MM.1S (cell line): ENCODE data around the gene ATF7.

Experiments
- DNase-seq: peaks from one replicate; pipeline ENCODE4 v3.0.0-alpha.2; 2015
- H2AFZ ChIP-seq: fragments of 300-600 bp; sonication (generic); 2 replicates; pipeline ENCODE4 v1.6.0; 2016; ENCODE audit warnings: antibody characterized with exemption, low read length
- H3F3A ChIP-seq: fragments of 300-600 bp; sonication (generic); 2 replicates; pipeline ENCODE4 v1.6.1; 2016; ENCODE audit warnings: mild to moderate bottlenecking, antibody characterized with exemption, low read length, moderate library complexity, mixed read lengths; ENCODE audit not compliant: insufficient read depth
- H3K27ac ChIP-seq: fragments of 300-600 bp; sonication (generic); 2 replicates; pipeline ENCODE4 v1.5.1; 2016; ENCODE audit warnings: mild to moderate bottlenecking, low read length
- H3K27me3 ChIP-seq: fragments of 300-600 bp; sonication (generic); replicated peaks from 2 replicates; pipeline ENCODE4 v1.6.0; 2016; ENCODE audit warnings: low read length; ENCODE audit not compliant: insufficient read depth
- H3K36me3 ChIP-seq: fragments of 300-600 bp; sonication (generic); replicated peaks from 2 replicates; pipeline ENCODE4 v1.6.1; 2016; ENCODE audit warnings: mild to moderate bottlenecking, low read length, mixed read lengths; ENCODE audit not compliant: insufficient read depth
- H3K4me1 ChIP-seq: fragments of 300-600 bp; sonication (generic); 2 replicates; pipeline ENCODE4 v1.6.1; 2016; ENCODE audit warnings: low read length, mixed read lengths
- H3K4me2 ChIP-seq: fragments of 300-600 bp; sonication (generic); 2 replicates; pipeline ENCODE4 v1.6.0; 2016; ENCODE audit warnings: low read depth, low read length
- H3K4me3 ChIP-seq: fragments of 300-600 bp; sonication (generic); 2 replicates; pipeline ENCODE4 v1.5.1; 2016; ENCODE audit warnings: low read length, mixed read lengths
- H3K79me2 ChIP-seq: fragments of 300-600 bp; sonication (generic); 2 replicates; pipeline ENCODE4 v1.6.1; 2016; ENCODE audit warnings: mixed run types, low read length, mixed read lengths
- H3K9ac ChIP-seq: fragments of 300-600 bp; sonication (generic); 2 replicates; pipeline ENCODE4 v1.6.1; 2016; ENCODE audit warnings: low read length, mixed read lengths
- H3K9me2 ChIP-seq: fragments of 300-600 bp; sonication (generic); replicated peaks from 2 replicates; pipeline ENCODE4 v1.6.1; 2016; ENCODE audit warnings: mild to moderate bottlenecking, low read length, mixed read lengths; ENCODE audit not compliant: insufficient read depth
- H3K9me3 ChIP-seq: fragments of 300-600 bp; sonication (generic); replicated peaks from 2 replicates; pipeline ENCODE4 v1.6.1; 2016; ENCODE audit warnings: mild to moderate bottlenecking, low read length, mixed read lengths; ENCODE audit not compliant: insufficient read depth
- H4K20me1 ChIP-seq: fragments of 300-600 bp; sonication (generic); 2 replicates; pipeline ENCODE4 v1.6.1; 2016; ENCODE audit warnings: mild to moderate bottlenecking, low read length, moderate library complexity, mixed read lengths; ENCODE audit not compliant: insufficient read depth
- CTCF ChIP-seq: fragments of 300-600 bp; sonication (generic); IDR thresholded peaks from 2 replicates; pipeline ENCODE4 v1.5.1; 2016; ENCODE audit warnings: antibody characterized with exemption, low read length, mixed read lengths
- EZH2 ChIP-seq: fragments of 300-600 bp; sonication (generic); optimal IDR thresholded peaks from 2 replicates; pipeline ENCODE3; 2017; ENCODE audit warnings: low read depth, mild to moderate bottlenecking, antibody characterized with exemption, low read length, mixed read lengths
- EZH2phosphoT487 ChIP-seq: fragments of 300-600 bp; sonication (generic); IDR thresholded peaks from 2 replicates; pipeline ENCODE4 v1.6.1; 2018; ENCODE audit warnings: antibody characterized with exemption, low read length

ATF7 gene

DNA sequence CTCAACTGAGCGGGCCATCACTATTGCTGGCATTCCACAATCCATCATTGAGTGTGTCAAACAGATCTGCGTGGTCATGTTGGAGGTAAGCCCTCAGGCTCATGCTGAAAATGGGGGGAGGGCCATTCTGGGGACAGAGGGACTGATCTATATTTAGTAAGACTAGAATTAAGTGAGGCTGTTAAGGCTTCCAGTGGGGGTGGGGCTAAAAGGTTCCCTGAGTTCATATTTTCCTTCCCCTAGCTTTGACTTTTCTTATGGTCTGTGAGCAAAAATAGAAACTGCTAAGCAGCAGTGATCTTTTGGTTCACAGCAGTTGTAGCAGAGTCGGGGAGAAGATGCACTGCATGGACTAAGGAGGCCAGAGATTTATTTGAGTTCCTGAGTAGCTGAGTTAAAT, 165.1 kb downstream of the ATF7 start:
- H3K27ac ChIP-seq = peak overlapping the region; percentile 94
- H3K4me3 ChIP-seq = peak overlapping the region; percentile 45
- H3K4me1 ChIP-seq = peaks cover 68% of the 10 kb centered on the region
- no peak overlapping the region for H2AFZ ChIP-seq
- DNase-seq = peak; percentile 89
- no peaks in the 10 kb centered on the region for H3K9me3 ChIP-seq
- H3K79me2 ChIP-seq = peaks cover 100% of the 10 kb centered on the region
- H3K9ac ChIP-seq = peak overlapping the region; percentile 65
- H3F3A ChIP-seq = peaks cover 98% of the 10 kb centered on the region
- H3K9me2 ChIP-seq = no peaks in the 10 kb centered on the region
- peak overlapping the region; percentile 76 for H3K4me2 ChIP-seq
- peaks cover 10% of the 10 kb centered on the region for H3K36me3 ChIP-seq
- H4K20me1 ChIP-seq = no peaks in the 10 kb centered on the region; the same call in 1 of the 2 replicates
- no peak for TF ChIP-seq EZH2phosphoT487
- TF ChIP-seq CTCF = no peak
- H3K27me3 ChIP-seq = no peaks in the 10 kb centered on the region

DNA sequence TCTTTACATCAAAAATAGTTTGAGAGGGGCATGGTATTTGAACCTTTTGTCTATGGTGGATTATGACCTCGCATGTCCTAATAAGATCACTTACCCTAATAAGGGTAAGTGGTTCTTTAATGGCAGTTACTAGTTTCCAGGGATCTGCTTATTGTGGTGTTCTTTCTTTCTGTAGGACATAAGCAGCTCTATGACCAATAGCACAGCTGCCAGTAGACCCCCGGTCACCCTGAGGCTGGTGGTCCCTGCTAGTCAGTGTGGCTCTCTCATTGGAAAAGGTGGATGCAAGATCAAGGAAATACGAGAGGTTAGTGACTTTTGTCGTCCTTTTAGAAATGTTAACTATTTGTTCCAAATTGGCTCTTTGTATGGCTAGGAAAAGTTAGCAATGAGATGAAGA, 167.1 kb downstream of the ATF7 start:
- no peaks in the 10 kb centered on the region for H3K27me3 ChIP-seq
- peak overlapping the region; percentile 94 for H3K27ac ChIP-seq
- H3F3A ChIP-seq = peaks cover 98% of the 10 kb centered on the region
- peak overlapping the region; percentile 38 for H3K4me3 ChIP-seq
- TF ChIP-seq EZH2 (no peak), EZH2phosphoT487 (no peak), CTCF (no peak)
- DNase-seq = no peak
- no peaks in the 10 kb centered on the region; the same call in none of the 2 replicates for H4K20me1 ChIP-seq
- peaks cover 65% of the 10 kb centered on the region for H3K4me1 ChIP-seq
- H3K9ac ChIP-seq = peak overlapping the region; percentile 65
- H2AFZ ChIP-seq = no peak overlapping the region
- H3K9me2 ChIP-seq = no peaks in the 10 kb centered on the region
- no peaks in the 10 kb centered on the region for H3K9me3 ChIP-seq
- peaks cover 100% of the 10 kb centered on the region for H3K79me2 ChIP-seq
- peak overlapping the region; percentile 76 for H3K4me2 ChIP-seq
- H3K36me3 ChIP-seq = peaks cover 18% of the 10 kb centered on the region
